Natural killer cell treated with Interleukin-12 subunit alpha and Interleukin-12 subunit beta and Interleukin-15 and Interleukin-18, amount 100 ng/mL, for 72 hours (primary cell): ENCODE results near the gene C3. TPM values are rescaled to one million over a fixed set of nuclear protein-coding genes. Genes with fewer than 3 reads are reported as not detected.
"Not testable (repeated sequence)": the region's sequence is repeated elsewhere in the genome, so short reads cannot be mapped to it uniquely, and the experiment has no call there.

Experiments used
- ATAC-seq, 2 donors: fragments of 150-1000 bp; cut with Tn5 transposase in 1 of 2; sonication (Bioruptor Pico), chemical (Tn5 transposase) in 1 of 2; 2 replicates each; pipeline ENCODE4 v1.10.0; 2021
- DNase-seq: peaks from one replicate; pipeline ENCODE4 v3.0.0; 2022; ENCODE audit warnings: low spot score
- H3K27ac Mint-ChIP-seq, 2 donors: 1 replicate in 1 of 2; 2 replicates in 1 of 2; pipeline ENCODE4 v1.8.0; 2022; ENCODE audit warnings: mixed read lengths in 2 of 2, mild to moderate bottlenecking in 1 of 2, moderate library complexity in 1 of 2
- H3K27me3 Mint-ChIP-seq, 2 donors: 1 replicate in 1 of 2; 2 replicates in 1 of 2; pipeline ENCODE4 v1.8.0; 2022; ENCODE audit warnings: mixed read lengths in 2 of 2
- H3K36me3 Mint-ChIP-seq: one replicate; pipeline ENCODE4 v1.8.0; 2022; ENCODE audit warnings: mixed read lengths
- H3K4me1 Mint-ChIP-seq, 2 donors: 1 replicate in 1 of 2; 2 replicates in 1 of 2; pipeline ENCODE4 v1.8.0; 2022; ENCODE audit warnings: low read depth in 2 of 2, mixed read lengths in 2 of 2, mild to moderate bottlenecking in 1 of 2
- H3K4me3 Mint-ChIP-seq: one replicate; pipeline ENCODE4 v1.8.0; 2022; ENCODE audit warnings: mixed read lengths
- H3K9me3 Mint-ChIP-seq: 2 replicates; pipeline ENCODE4 v1.8.0; 2022; ENCODE audit warnings: mixed read lengths
- total RNA-seq, 2 donors: library from RNA; stranded (reverse); gene quantifications; one replicate each; pipeline ENCODE4 v1.2.3, GENCODE V29; 2022

The C3 gene
- total RNA-seq, 2 donors from 2014 or later, result 3.5 to 9.2 TPM

GRCh38 chr19:6632747-6633455, 87.5 kb downstream of the C3 start:
- H3K4me3 Mint-ChIP-seq, result not testable (repeated sequence)
- DNase-seq, result peak; percentile 76

DNA sequence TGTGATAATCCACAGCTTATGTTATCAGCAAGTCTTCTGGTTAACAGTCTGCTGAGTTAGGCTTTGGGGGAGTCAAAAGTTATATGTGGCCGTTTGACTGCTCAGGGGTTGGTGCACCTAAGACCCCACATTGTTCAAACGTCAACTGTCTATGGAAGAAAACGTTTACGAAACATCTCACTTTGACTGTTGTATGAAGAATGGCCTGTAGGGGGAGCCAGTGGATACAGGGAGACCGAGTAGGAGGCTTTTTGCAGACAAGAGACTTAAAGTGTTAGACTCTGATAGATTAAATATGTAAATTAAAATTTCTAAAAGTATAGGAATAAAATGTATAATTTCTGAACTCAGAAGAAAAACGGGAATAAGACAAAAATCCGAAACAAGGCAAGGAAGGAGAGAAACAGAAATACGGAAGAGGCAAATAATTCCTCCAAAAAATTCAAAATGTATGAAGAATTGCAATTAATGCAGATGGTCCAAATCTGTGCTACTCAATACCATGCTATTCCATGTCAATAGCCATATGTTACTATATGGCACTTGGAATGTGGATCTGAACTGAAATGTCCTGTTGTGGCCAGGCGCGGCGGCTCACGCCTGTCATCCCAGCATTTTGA, 88.3 kb downstream of the C3 start:
- no peaks in the 10 kb centered on the region for H3K36me3 Mint-ChIP-seq
- H3K4me3 Mint-ChIP-seq, result no peak overlapping the region

More at GRCh38 chr19:6632747-6633455, 87.5 kb downstream of the C3 start:
- H3K36me3 Mint-ChIP-seq, H3K27me3 Mint-ChIP-seq, ATAC-seq, H3K9me3 Mint-ChIP-seq: not testable (repeated sequence)
- Mint-ChIP-seq H3K27ac (peak overlapping the region; percentile 11 to 42), H3K4me1 (peaks cover 15 to 17% of the 10 kb centered on the region in 2 donors)

More for the DNA sequence above, 88.3 kb downstream of the C3 start:
- peaks cover 15 to 17% of the 10 kb centered on the region in 2 donors for H3K4me1 Mint-ChIP-seq
- no peaks in the 10 kb centered on the region for H3K9me3 Mint-ChIP-seq
- peaks cover 5 to 15% of the 10 kb centered on the region in 2 donors for H3K27me3 Mint-ChIP-seq
- ATAC-seq, result peak; percentile 68 to 72
- peak overlapping the region; percentile 11 to 42 for H3K27ac Mint-ChIP-seq
- peak; percentile 92 for DNase-seq

Other genes starting within 250 kb of the C3 start
- gene DENND1C, start 238.9 kb downstream of the C3 start, total RNA-seq, result 100 to 1,000 TPM in 1 of 2 donors, 10 to 100 TPM in 1; 73.6 to 131 TPM
- gene TUBB4A, start 218.3 kb downstream of the C3 start, total RNA-seq, result 1 to 10 TPM; 1.4 to 3.2 TPM
- gene TNFSF9, start 189.6 kb downstream of the C3 start, total RNA-seq, result 1 to 10 TPM; 3.4 to 3.8 TPM
- gene CD70, start 129.5 kb downstream of the C3 start, total RNA-seq, result 10 to 100 TPM; 10.6 to 26.1 TPM
- 10 to 100 TPM in 1 of 2 donors, 1 to 10 TPM in 1; 4.5 to 11.3 TPM for gene TNFSF14, start 50.5 kb downstream of the C3 start, total RNA-seq
- 10 to 100 TPM; 67.4 to 70.4 TPM for gene GPR108, start 16.9 kb upstream of the C3 start, total RNA-seq
- 10 to 100 TPM; 44.8 to 76.5 TPM for gene TRIP10, start 19.0 kb upstream of the C3 start, total RNA-seq
- 10 to 100 TPM; 15.2 to 17.8 TPM for gene SH2D3A, start 46.8 kb upstream of the C3 start, total RNA-seq
- 100 to 1,000 TPM; 166 to 167 TPM for gene VAV1, start 52.1 kb upstream of the C3 start, total RNA-seq
- 1 to 10 TPM in 1 of 2 donors, under 1 TPM in 1; 1.00 to 2.0 TPM for gene ADGRE1, start 166.9 kb upstream of the C3 start, total RNA-seq